H9 (cell line): ENCODE results near the gene DLG1. TPM values are rescaled to one million over a fixed set of nuclear protein-coding genes. Genes with fewer than 3 reads are reported as not detected.

Experiments used
- DNase-seq: peaks from one replicate; pipeline ENCODE4 v3.0.0-alpha.2; 2017
- H2AFZ ChIP-seq: one replicate; pipeline ENCODE4 v1.6.1; 2013; ENCODE audit warnings: mild to moderate bottlenecking, low read length, control low read depth, moderate library complexity
- H2AK5ac ChIP-seq: 2 replicates; pipeline ENCODE4 v1.6.1; 2013; ENCODE audit warnings: low read length, control low read depth, mixed read lengths; ENCODE audit not compliant: insufficient read length
- H2BK120ac ChIP-seq: one replicate; pipeline ENCODE4 v1.6.1; 2013; ENCODE audit warnings: low read depth, mild to moderate bottlenecking, low read length, control low read depth, inconsistent platforms; ENCODE audit not compliant: poor library complexity, severe bottlenecking
- H2BK12ac ChIP-seq: 2 replicates; pipeline ENCODE4 v1.6.1; 2013; ENCODE audit warnings: low read length, control low read depth, mixed read lengths, low read depth; ENCODE audit not compliant: insufficient read length
- H2BK15ac ChIP-seq: 2 replicates; pipeline ENCODE4 v1.6.1; 2013; ENCODE audit warnings: low read depth, low read length, control low read depth
- H2BK20ac ChIP-seq: one replicate; pipeline ENCODE4 v1.6.1; 2013; ENCODE audit warnings: low read depth, mild to moderate bottlenecking, low read length, control low read depth, inconsistent platforms; ENCODE audit not compliant: poor library complexity, severe bottlenecking
- H2BK5ac ChIP-seq: 2 replicates; pipeline ENCODE4 v1.6.1; 2013; ENCODE audit warnings: low read length, control low read depth, mixed read lengths; ENCODE audit not compliant: insufficient read length
- H3K14ac ChIP-seq: 2 replicates; pipeline ENCODE4 v1.6.1; 2013; ENCODE audit warnings: low read length, control low read depth; ENCODE audit not compliant: insufficient read depth
- H3K18ac ChIP-seq: 2 replicates; pipeline ENCODE4 v1.6.1; 2013; ENCODE audit warnings: low read depth, mild to moderate bottlenecking, mixed read lengths, low read length, control low read depth; ENCODE audit not compliant: insufficient read length
- H3K23ac ChIP-seq: 2 replicates; pipeline ENCODE4 v1.6.1; 2013; ENCODE audit warnings: low read length, control low read depth, mixed read lengths, low read depth; ENCODE audit not compliant: insufficient read length
- H3K23me2 ChIP-seq: 2 replicates; pipeline ENCODE4 v1.6.1; 2013; ENCODE audit warnings: low read depth, mild to moderate bottlenecking, mixed read lengths, low read length, control low read depth; ENCODE audit not compliant: insufficient read length, poor library complexity, severe bottlenecking
- H3K27ac ChIP-seq: 2 replicates; pipeline ENCODE4 v1.5.1; 2013; ENCODE audit warnings: low read length, control low read depth, mixed read lengths, low read depth; ENCODE audit not compliant: insufficient read length
- H3K27me3 ChIP-seq: 2 replicates; pipeline ENCODE4 v1.6.1; 2013; ENCODE audit warnings: low read length, control low read depth, inconsistent platforms; ENCODE audit not compliant: insufficient read depth
- H3K4ac ChIP-seq: 2 replicates; pipeline ENCODE4 v1.6.1; 2013; ENCODE audit warnings: low read depth, mild to moderate bottlenecking, control low read depth, inconsistent platforms, low read length, moderate library complexity
- H3K4me1 ChIP-seq: 2 replicates; pipeline ENCODE4 v1.6.1; 2013; ENCODE audit warnings: low read length, control low read depth, inconsistent platforms; ENCODE audit not compliant: insufficient read depth
- H3K4me2 ChIP-seq: 2 replicates; pipeline ENCODE4 v1.6.1; 2013; ENCODE audit warnings: low read length, control low read depth, mixed read lengths; ENCODE audit not compliant: insufficient read length, insufficient read depth
- H3K56ac ChIP-seq: 2 replicates; pipeline ENCODE4 v1.6.1; 2013; ENCODE audit warnings: low read depth, mild to moderate bottlenecking, mixed read lengths, low read length, control low read depth; ENCODE audit not compliant: insufficient read length
- H3K79me1 ChIP-seq: 2 replicates; pipeline ENCODE4 v1.6.1; 2013; ENCODE audit warnings: low read depth, mild to moderate bottlenecking, moderate library complexity, low read length, control low read depth, inconsistent platforms; ENCODE audit not compliant: insufficient read depth, poor library complexity, severe bottlenecking
- H3K79me2 ChIP-seq: 2 replicates; pipeline ENCODE4 v1.6.1; 2013; ENCODE audit warnings: low read length, control low read depth, inconsistent platforms; ENCODE audit not compliant: insufficient read depth
- H3K9ac ChIP-seq: 2 replicates; pipeline ENCODE4 v1.6.1; 2013; ENCODE audit warnings: low read length, control low read depth, mixed read lengths; ENCODE audit not compliant: insufficient read length; ENCODE audit errors: extremely low read depth
- H3K9me3 ChIP-seq: one replicate; pipeline ENCODE4 v1.6.1; 2013; ENCODE audit warnings: low read depth, low read length, inconsistent platforms; ENCODE audit not compliant: control insufficient read depth
- H3T11ph ChIP-seq: one replicate; pipeline ENCODE4 v1.6.1; 2013; ENCODE audit warnings: mild to moderate bottlenecking, low read length, control low read depth, inconsistent platforms
- H4K20me1 ChIP-seq: one replicate; pipeline ENCODE4 v1.6.1; 2013; ENCODE audit not compliant: control insufficient read depth, insufficient read length, insufficient read depth
- H4K5ac ChIP-seq: 2 replicates; pipeline ENCODE4 v1.6.1; 2013; ENCODE audit warnings: low read depth, mild to moderate bottlenecking, mixed read lengths, low read length, control low read depth; ENCODE audit not compliant: insufficient read length
- H4K8ac ChIP-seq: replicated peaks from 2 replicates; pipeline ENCODE4 v1.6.1; 2013; ENCODE audit warnings: low read length, control low read depth, mixed read lengths, low read depth; ENCODE audit not compliant: insufficient read length
- H4K91ac ChIP-seq: 2 replicates; pipeline ENCODE4 v1.6.1; 2013; ENCODE audit warnings: low read depth, mild to moderate bottlenecking, moderate library complexity, mixed read lengths, low read length, control low read depth; ENCODE audit not compliant: insufficient read length
- H3K27ac Mint-ChIP-seq, 3 experiments: 2 replicates in 2 of 3; 3 replicates in 1 of 3; pipeline ENCODE4 v1.8.0; 2020 to 2021; ENCODE audit warnings: mixed read lengths in 3 of 3, mild to moderate bottlenecking in 1 of 3, moderate library complexity in 1 of 3
- H3K27me3 Mint-ChIP-seq: 2 replicates; pipeline ENCODE4 v1.8.0; 2021; ENCODE audit warnings: low read depth, mild to moderate bottlenecking, moderate library complexity, mixed read lengths
- H3K36me3 Mint-ChIP-seq, 3 experiments: 2 replicates in 2 of 3; 3 replicates in 1 of 3; pipeline ENCODE4 v1.8.0; 2020 to 2021; ENCODE audit warnings: low read depth in 3 of 3, mixed read lengths in 3 of 3; ENCODE audit not compliant: insufficient read depth in 1 of 3
- H3K4me1 Mint-ChIP-seq, 2 experiments: 2 replicates each; pipeline ENCODE4 v1.8.0; 2020; ENCODE audit warnings: mixed read lengths in 2 of 2
- H3K4me3 Mint-ChIP-seq, 2 experiments: 2 replicates in 1 of 2; 3 replicates in 1 of 2; pipeline ENCODE4 v1.8.0; 2020 to 2021; ENCODE audit warnings: mild to moderate bottlenecking in 2 of 2, mixed read lengths in 2 of 2, moderate library complexity in 1 of 2
- H3K9me3 Mint-ChIP-seq, 2 experiments: 2 replicates in 1 of 2; 3 replicates in 1 of 2; pipeline ENCODE4 v1.8.0; 2020; ENCODE audit warnings: mild to moderate bottlenecking in 2 of 2, mixed read lengths in 2 of 2, moderate library complexity in 1 of 2
- CTCF ChIP-seq: fragments of 200-600 bp; sonication (generic); conservative IDR thresholded peaks from 3 replicates; pipeline ENCODE4 v1.8.0; 2021; ENCODE audit warnings: antibody characterized with exemption, mild to moderate bottlenecking
- WGBS: extraction: QIAGEN DNeasy Blood & Tissue Kit; methylation state at CpG from one replicate; pipeline ENCODE4 v1.1.7; 2013; ENCODE audit warnings: missing lambda C conversion rate, low lambda C conversion rate, mixed read lengths; ENCODE audit not compliant: insufficient read length; ENCODE audit errors: extremely low coverage; 5-methylcytosine and 5-hydroxymethylcytosine counted together
- total RNA-seq: library from RNA; stranded (reverse); gene quantifications from 2 replicates; pipeline ENCODE4 v1.2.1, GENCODE V29; 2021

DLG1 gene
- total RNA-seq, 1 experiment from 2014 or later = 84.1 TPM

DNA sequence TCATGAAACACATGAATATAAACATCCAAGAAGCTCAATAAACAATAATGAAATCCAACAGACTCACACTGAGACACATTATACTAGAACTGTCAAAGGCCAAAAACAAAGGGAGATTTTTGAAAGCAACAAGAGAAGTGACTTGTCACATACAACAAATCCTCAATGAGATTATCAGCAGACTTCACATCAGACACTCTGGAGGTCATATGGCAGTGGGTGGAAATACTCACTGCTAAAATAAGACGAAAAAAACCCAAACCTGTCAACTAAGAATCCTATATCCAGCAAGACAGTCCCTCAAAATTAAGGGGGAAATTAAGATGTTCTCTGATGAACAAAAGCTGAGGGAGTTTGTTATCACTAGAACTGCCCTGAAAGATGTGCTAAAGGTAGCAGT, 143.4 kb downstream of the DLG1 start:
- Histone ChIP-seq H3K14ac (no peak overlapping the region), H3K23me2 (no peaks in the 10 kb centered on the region), H4K8ac (no peak overlapping the region), H4K20me1 (no peaks in the 10 kb centered on the region), H2AFZ (no peak overlapping the region), H2AK5ac (no peak overlapping the region), H3K27me3 (no peaks in the 10 kb centered on the region), H3K79me1 (no peaks in the 10 kb centered on the region), H3K4me1 (no peaks in the 10 kb centered on the region), H2BK15ac (no peak overlapping the region), H2BK12ac (no peak overlapping the region), H2BK120ac (no peak overlapping the region), H4K5ac (no peak overlapping the region), H3K18ac (no peak overlapping the region), H3K79me2 (peaks cover 5% of the 10 kb centered on the region; the same call in 1 of the 2 replicates), H3K23ac (no peak overlapping the region), H4K91ac (no peak overlapping the region), H2BK5ac (no peak overlapping the region), H3K4me2 (no peak overlapping the region), H2BK20ac (no peak overlapping the region), H3K56ac (no peak overlapping the region), H3K27ac (no peak overlapping the region), H3K4ac (no peak overlapping the region), H3K9me3 (no peaks in the 10 kb centered on the region), H3T11ph (no peak overlapping the region), H3K9ac (no peak overlapping the region)
- H3K9me3 Mint-ChIP-seq = peaks cover 24 to 31% of the 10 kb centered on the region in 2 experiments
- no peak overlapping the region for H3K4me3 Mint-ChIP-seq
- no peak for TF ChIP-seq CTCF
- peaks cover 31 to 45% (median 37%) of the 10 kb centered on the region in 3 experiments for H3K36me3 Mint-ChIP-seq
- H3K27ac Mint-ChIP-seq = no peak overlapping the region
- H3K4me1 Mint-ChIP-seq = peaks cover 4% of the 10 kb centered on the region in 2 experiments; a peak in 2 of 4 replicates
- no peak for DNase-seq
- H3K27me3 Mint-ChIP-seq = no peaks in the 10 kb centered on the region
- WGBS = no CpG with 5 or more reads among the region's 1 CpG
